HG02938 (cell line): Measurements from ENCODE around the gene RPL36.

Experiments
- ATAC-seq: cut with Tn5 transposase; IDR thresholded peaks from one replicate; pipeline ENCODE4 v1.9.1; 2021; ENCODE audit warnings: mild to moderate bottlenecking, moderate library complexity; ENCODE audit not compliant: unreplicated experiment

Gene RPL36

DNA sequence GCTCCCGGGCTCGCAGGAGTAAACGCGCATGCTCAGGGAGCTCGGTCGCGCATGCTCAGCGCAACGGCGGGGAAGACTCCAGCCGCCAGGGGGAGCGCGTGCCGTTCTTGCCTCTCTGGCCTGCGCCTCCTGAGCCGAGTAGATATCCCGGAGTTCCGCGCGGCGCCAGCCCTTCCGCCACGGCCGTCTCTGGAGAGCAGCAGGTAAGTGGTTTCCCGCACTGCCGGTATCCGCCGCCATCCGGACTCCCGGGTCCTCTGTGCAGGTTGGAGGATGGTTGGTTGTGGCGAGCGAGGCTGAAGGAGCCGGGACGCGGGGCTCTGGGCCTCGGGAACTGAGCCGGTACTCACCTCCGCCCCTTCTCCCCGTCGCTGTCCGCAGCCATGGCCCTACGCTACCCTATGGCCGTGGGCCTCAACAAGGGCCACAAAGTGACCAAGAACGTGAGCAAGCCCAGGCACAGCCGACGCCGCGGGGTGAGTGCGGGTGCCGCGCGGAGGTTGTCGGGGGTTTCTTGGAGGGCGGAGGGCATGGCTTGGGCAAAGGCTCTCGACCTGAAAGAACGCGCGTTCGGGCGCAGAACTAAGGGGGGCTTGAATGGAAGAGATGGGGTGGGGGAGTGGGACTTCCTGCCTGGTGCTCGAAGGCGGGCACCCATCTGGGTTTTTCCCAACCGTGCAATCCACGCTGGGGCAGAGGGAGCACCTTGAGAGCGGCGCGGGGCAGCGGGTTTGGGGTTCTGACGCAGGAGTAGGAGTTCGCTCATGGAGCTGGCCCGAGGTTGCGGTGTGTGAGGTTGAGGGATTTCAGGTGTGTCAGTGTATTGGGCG, at the start of gene RPL36:
Gene RPL36 (plus strand): TSS at position 171 of the 830 bp plus-strand sequence. CDS start 213 bp downstream, at position 384.
- peak; percentile 41 for ATAC-seq

DNA sequence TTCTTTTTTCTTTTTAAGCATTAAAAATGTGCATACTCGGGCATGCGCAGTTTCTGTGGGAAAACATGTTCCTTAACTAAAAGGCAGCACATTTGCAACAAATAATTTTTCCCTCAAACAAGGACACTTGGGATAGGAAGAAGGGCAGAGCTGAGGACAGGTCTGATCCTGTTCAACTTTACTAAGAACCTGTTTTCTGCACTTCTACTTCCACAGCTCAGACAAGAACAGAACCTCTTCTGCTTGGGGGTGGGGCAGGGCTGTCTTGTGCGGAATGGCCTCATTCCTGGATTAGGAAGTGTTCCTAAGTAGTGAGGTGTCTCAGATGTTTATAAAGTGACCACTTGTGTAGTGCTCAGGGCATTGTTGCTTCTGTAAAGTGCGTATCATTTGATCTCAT, 48.9 kb upstream of the RPL36 start:
- no peak for ATAC-seq

DNA sequence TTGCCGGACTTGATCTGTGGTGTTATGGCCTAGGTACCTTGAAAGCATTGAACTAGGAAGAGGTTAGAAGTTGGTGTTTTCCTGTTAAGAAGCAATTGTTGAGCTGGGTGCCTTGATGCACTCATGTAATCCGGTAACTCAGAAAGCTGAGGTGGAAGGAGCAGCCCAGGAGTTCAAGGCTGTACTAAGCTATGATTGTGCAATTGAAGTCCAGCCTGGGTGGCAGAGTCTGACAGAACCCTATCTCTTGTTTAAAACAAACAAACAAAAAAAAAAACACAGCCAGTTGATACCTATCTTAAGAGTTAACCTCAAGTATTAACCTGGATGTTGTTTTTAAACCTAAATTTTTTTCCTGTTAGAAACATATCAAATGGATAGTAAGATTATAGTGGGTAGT, 47.9 kb upstream of the RPL36 start:
- ATAC-seq, result no peak

DNA sequence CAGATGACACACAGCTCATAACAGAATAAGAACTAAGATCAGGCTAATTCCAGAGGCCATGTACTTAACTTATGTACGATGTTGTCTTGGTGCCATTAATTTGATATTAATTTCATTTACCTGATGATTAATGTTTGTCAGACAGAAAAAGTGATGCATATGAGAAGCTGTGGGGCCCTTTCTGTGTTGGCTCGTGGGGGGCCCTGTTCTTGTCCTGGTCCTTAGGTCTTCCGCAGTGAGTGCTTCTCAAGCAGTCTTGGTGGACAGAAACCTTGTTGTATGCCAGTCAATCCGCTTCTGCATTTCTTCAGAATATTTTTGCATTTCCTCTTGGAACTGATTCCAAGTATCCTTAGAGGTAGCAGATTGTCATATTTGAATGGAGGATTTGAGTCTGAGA, 47.0 kb upstream of the RPL36 start:
- no peak for ATAC-seq

GRCh38 chr19:5644037-5644436, 46.1 kb upstream of the RPL36 start:
- ATAC-seq, result no peak

GRCh38 chr19:5645409-5645808, 44.7 kb upstream of the RPL36 start:
- no peak for ATAC-seq

DNA sequence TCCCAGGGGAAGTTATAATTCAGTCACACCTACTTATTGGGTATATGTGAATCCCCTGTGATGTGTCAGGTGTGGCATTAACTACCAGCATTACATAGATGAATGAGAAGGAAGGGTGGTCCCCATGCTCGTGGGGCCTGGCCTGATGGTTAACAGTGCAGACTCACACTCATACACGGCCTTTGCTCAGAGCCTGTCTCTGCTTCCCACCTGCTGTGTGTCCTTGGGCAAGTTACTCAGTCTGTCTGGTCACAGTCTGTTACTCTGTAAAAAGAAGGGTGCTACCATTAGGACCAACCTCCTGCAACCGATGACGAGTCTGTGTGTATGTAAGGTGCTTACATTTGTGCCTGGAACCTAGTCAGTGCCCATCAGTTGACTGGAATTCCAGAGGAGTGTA, 43.4 kb upstream of the RPL36 start:
- ATAC-seq, result no peak

- no peak for ATAC-seq
Measured at GRCh38 chr19:5648464-5648863, 41.6 kb upstream of the RPL36 start.

- no peak for ATAC-seq
Measured at GRCh38 chr19:5651361-5651760, 38.7 kb upstream of the RPL36 start.

- ATAC-seq, result no peak
Measured at GRCh38 chr19:5652261-5652660, 37.8 kb upstream of the RPL36 start.

DNA sequence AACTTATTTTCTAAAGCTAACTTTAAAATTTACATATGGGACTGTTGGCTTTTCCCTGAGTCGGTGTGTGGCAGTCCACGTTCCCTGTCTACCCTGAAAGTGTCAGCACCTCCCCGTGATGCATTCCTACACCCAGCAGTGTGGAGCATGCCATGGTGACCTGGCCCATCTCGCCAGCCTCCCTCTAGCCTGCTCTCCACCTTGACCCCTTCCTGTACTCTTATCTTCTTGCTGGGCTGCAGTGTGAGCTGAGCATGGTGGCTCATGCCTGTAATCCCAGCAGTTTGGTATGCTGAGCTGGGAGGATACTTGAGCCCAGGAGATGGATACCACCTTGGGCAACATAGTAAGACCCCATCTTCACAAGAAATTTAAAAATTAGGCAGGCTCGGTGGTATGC, 35.2 kb upstream of the RPL36 start:
- no peak for ATAC-seq

- no peak for ATAC-seq
Measured at GRCh38 chr19:5655412-5655811, 34.7 kb upstream of the RPL36 start.

GRCh38 chr19:5661483-5661882, 28.6 kb upstream of the RPL36 start:
- no peak for ATAC-seq

DNA sequence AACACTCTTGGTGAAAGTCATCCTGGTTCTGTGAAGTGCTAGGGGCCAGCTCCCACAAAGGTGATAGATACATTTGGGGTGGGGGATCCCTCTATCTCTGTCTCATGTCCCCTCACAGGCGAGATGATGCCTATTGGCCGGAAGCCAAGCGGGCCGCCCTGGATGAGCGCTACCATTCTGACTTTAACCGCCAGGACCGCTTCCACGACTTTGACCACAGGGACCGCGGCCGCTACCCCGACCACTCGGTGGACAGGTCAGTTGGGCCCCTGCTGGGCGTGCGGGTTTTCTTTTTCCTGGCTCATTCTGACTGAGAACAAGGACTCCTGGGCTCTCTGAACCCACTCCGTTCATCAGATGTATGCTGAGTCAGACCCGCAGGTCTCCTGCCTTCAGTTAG, 26.2 kb upstream of the RPL36 start:
- no peak for ATAC-seq

GRCh38 chr19:5664515-5664914, 25.6 kb upstream of the RPL36 start:
- ATAC-seq, result no peak

DNA sequence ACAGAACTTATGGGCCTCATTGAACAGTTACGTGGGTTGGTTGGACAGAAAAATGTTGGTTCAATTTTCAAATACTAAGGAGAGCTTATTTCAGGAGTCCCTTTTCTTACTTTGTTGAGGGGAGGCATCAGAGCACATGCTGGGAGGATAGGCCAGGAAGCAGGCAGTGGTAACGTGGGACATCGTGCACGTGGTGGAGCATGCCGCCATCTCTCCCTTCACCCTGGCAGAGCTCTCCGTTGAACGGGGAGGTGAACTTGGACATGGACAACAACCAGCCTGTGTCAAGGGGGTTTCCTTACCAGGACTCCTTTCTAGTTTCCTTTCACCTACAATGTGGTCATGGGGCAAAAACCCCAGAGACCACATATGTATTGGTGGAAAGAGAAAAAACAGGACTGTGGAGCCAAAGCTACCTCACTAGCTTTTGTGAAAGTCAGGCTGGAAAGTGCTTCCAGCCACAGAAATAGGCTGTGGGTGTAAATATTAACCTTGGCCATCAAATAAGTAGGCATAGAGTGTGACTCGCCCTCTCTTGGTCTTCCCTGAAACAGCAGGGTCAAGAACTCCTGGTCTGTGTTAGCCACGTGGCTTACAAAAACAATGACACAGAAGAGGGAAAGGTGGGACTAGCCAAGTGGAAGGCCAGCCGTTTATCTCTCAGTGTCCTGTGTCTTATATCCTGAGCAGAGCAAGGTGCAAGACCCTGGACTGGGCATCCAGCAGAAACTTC, 24.1 kb upstream of the RPL36 start:
- no peak for ATAC-seq

DNA sequence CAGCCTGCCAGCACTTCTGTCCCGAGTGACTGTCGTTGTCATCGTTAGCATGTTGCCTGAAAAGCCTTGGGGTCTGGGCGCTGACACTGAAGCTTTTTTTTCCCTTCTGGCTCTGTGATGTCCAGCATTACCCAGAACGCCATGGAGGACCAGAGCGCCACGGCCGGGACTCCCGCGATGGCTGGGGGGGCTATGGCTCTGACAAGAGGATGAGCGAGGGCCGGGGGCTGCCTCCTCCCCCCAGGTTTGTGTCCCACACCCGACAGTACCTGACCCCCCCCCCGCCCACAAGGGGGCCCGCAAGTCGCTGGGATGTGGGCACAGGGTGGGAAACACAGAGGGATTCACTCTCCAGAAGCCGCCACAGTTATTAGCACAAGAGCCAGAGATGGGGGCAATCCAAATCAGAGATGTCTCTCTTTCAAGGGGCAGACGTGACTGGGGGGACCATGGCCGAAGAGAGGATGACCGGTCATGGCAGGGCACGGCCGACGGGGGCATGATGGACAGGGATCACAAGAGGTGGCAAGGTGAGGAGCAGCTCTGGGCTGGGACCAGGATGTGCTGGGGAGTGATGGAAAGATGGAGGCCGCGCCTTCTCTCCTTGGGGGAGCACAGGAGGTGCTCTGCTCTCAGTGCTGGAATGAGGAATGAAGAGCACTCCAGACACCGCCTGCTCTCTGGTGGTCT, 23.0 kb upstream of the RPL36 start:
- ATAC-seq, result no peak

- ATAC-seq, result no peak
Measured at GRCh38 chr19:5667751-5668271, 22.3 kb upstream of the RPL36 start.

DNA sequence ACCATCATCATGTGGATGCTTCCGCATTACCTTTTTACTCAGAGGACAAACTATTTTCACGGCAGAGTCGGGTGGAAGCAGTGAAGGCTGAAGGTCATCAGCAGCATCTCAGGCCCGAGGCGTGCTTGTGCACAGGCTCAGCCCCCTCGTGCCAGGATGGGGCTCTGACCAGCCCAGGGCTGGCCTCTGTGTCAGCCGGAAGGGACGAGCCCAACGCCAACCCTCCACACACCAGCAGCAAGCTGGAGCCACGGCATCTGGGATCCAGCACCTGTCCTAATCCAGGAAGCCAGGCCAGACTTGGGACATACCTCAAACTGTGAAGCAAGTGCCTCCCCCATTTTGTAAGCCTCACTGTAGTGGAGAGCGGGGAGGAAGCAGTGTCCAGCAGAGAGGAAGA, 20.9 kb upstream of the RPL36 start:
- ATAC-seq, result no peak

DNA sequence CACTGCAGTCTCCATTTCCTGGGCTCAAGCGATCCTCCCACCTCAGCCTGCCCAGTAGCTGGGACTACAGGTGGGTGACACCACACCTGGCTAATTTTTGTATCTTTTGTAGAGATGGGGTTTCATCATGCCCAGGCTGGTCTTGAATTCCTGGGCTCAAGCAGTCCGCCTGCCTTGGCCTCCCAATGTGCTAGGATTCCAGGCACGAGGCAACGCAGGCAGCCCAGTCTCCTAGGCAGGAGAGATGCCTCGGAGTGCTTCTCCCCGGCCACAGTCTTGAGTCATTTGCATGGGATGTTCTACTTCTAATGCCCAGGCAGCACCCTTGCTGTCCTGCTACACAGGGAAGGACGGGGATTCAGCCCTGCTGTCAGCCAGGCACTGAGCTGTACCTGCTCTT, 18.5 kb upstream of the RPL36 start:
- no peak for ATAC-seq

GRCh38 chr19:5672708-5673459, 17.2 kb upstream of the RPL36 start:
- no peak for ATAC-seq
